RPMI7951 (cell line): ENCODE results near the gene PDE6B. TPM values are rescaled to one million over a fixed set of nuclear protein-coding genes. Genes with fewer than 3 reads are reported as not detected.
"Not testable (repeated sequence)": the region's sequence is repeated elsewhere in the genome, so short reads cannot be mapped to it uniquely, and the experiment has no call there.

Experiments
- DNase-seq: peaks from one replicate; pipeline ENCODE4 v3.0.0-alpha.2; 2012; ENCODE audit warnings: low read depth
- total RNA-seq: library from RNA; depleted of rRNA; stranded (reverse); fragments of >200 nt; shearing (Covaris generic); gene quantifications from 2 replicates; pipeline ENCODE4 v1.2.3, GENCODE V29; 2014; rRNA removed

PDE6B gene
- total RNA-seq, result not detected in 2 replicates

DNA sequence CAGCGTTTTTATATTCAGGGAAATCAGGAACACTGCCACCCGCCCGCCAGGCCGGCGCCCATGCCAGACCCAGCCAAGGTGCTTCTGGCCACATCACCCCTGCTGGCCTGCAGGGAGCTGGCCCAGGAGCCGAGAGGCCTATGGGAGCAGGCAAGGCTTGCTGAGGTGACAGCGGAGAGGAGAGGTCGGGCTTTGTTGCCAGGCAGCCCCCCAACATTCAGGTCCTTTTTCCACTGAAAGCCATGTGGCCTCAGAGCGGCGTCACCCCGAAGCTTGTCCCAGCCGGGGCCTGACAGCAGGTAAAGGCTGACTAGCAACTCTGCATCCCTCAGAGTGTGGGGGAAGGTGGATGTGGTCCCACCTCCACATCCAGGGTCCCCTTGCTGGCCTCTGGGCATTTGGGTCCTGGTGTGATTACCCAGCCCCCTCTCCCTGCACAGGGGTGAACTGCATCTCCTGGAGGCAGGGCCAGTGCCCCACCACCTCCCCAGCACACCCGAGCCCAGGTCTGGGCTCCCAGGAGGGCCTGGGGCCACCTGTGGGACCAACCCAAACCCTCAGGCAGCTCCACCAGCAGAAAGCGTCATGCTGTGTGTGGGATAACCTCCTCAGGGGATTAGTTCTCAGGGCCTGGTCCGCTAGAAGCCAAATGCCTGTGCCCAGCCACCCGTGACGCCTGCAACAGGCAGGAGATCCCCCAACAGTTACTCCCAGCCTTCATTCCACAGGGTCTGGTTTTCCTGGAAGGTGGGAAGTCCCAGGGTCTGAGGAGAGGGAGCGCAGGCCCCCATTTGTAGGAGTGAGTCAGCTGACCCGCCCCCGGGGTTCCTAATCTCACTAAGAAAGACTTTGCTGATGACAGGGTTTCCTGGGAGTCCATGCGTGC is at the start of gene PDE6B:
Gene PDE6B, plus strand, starts transcription at position 869 of the 886 bp plus-strand sequence. CDS start 54 bp downstream, outside the sequence.
- no peak for DNase-seq

DNA sequence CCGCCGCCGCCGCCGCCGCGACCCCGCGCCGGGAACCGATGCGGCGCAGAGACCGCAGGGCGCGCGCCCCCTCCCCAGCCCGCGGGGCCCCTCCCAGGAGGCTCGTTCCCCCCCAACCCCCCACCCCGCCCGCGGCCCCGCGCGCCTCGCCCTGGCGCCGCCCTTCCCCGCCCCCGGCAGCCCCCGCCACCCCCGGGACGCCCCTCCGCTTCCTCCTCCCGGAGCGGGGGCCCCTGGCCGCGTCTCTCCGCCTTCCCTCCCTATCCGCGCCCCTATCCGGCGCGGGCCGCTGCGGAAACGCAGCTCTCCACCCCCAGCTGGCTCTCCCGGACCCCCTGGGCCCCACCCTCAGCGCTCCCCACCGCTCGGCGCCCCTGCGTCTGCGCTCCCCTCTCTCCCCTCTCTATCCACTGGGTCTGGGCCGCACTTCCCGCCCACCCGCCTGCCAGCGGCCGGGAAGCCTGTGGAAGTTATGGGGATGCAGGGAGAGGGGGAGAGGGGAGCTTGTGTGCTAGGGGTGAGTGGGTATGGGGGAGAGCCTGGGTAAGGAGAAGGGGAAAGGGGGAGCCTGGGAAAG is 49.0 kb upstream of the PDE6B start, which contains the start of gene TMEM271:
Gene TMEM271, minus strand, starts transcription at position 51 of the 577 bp plus-strand sequence. CDS start 233 bp downstream, outside the sequence.
- DNase-seq, result no peak

GRCh38 chr4:576991-577498 is 48.3 kb upstream of the PDE6B start:
- DNase-seq, result peak; percentile 23

- peak; percentile 62 for DNase-seq
These were observed 47.6 kb upstream of the PDE6B start for GRCh38 chr4:577499-578450.

DNA sequence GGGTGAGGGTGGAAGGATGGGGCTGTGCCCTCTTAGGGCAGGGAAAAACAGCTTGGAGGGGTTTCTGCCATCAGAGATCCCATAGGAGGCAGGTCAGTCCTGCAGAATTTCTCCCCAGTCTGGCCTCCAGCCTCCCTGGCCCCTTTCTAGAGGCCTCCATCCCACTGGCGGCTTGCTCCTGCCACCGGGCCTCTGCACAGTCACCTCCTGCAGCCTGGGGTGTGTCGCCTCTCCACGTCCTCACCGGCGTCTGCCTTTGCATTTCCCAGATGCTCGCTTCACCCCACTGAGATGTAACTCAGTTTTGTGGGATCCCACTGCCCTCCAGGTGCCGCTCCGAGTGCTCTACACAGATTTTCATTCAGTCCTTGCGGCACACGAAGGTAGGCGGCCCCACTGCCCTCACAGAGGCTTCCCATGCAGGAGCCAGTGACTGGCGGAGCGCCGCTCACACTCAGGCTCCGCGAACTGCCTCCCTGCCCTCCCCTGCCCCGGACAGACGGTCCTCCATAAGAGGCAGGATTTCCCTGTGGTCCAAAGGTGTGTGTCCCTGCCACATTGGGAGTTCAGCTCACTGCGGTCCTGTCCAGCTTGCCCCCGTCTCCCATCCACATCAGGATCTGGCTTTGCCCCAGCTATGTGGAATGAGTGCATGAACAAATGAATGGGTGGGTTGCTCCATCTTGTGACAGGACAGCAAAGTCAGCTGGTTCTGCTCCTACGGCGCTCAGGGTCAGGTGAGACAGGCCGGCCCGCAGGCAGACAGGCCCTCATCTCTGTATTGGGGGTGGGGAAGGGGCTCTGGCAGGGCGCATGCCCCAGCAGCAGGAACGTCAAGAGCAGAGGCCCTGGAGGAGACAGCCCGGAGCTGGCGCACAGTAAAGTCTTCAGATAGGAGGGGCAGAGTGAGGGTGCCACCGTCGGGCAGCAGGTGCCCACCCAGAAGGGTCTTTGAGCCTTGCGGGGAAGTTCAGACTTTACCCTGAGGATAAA is 46.6 kb upstream of the PDE6B start:
- DNase-seq, result no peak

DNA sequence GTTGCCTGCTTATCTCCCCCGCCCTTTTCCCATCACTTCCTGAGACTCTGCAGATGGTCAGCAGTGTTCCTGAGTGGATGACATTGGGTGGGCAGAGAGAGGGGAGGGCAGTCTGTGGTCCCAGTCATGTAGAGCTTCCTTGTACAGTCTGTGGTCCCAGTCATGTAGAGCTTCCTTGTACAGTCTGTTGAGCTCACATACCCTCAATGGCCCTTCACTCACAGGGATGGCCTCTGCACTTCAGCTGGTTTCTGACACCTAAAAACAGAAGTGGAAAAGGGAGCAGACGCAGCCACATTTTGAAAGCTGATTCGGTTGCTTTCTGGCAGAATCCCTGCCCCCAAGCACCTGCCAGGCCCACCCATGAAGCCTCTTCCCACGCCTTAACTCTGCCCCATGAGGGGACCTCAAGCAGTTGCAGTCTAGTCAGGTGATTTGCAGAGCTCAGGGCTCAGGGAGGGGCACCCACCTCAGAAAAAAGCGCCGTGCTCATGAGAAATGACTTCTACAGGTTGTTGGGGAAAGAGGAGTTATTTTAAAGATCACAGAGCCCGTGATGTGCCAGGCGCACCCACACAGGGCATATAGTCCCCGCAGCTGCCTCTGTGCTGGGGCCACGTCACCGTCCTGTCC is 45.7 kb upstream of the PDE6B start:
- DNase-seq, result no peak

- no peak for DNase-seq
These were observed 44.2 kb upstream of the PDE6B start for GRCh38 chr4:581181-581580.

GRCh38 chr4:581753-582361 is 43.5 kb upstream of the PDE6B start:
- DNase-seq, result peak; percentile 42

- DNase-seq, result no peak
These were observed 41.6 kb upstream of the PDE6B start for GRCh38 chr4:583820-584219.

GRCh38 chr4:587671-588350 is 37.6 kb upstream of the PDE6B start:
- no peak for DNase-seq

DNA sequence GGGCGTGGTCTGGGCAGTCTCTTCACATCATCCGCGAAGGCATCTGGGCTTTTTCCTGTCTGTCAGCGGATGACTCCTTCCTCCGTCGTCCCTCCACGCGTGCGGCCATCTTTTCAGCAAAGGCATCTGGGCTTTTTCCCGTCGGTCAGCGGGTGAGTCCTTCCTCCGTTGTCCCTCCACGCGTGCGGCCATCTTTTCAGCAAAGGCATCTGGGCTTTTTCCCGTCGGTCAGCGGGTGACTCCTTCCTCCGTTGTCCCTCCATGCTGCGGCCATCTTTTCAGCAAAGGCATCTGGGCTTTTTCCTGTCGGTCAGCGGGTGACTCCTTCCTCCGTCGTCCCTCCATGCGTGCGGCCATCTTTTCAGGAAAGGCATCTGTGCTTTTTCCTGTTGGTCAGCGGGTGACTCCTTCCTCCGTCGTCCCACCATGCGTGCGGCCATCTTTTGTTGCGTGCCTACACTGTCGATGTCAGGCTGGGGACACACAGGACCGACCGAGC is 37.0 kb upstream of the PDE6B start:
- DNase-seq, result no peak

DNA sequence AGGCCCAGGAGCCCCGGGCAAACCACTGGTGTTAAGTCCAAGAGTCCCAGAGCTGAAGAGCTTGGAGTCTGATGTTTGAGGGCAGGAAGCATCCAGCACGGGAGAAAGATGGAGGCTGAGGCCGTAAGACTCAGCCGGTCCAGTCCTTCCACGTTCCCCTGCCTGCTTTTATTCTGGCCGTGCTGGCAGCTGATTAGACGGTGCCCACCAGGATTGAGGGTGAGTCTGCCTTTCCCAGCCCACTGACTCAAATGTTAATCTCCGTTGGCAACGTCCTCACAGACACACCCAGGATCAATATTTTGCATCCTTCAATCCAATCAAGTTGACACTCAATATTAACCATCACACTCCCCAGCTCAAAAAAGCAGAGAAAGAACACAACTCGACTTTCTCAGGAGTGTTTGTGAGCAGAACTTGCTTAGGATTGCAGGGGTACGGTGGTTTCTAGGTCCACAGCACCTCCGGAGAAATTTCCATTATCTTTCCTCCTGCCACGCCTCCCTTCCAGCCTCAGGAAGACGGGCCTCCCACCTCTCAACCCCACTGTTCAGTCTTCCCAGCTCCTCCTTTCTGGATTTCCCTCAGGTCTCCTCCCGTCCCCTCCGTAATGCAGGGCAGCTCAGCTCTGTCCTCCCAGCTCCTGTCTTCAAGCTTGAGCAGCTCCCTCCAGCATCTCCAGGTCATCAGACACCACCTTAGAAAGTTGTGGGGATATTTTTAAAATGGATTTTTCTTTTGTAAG is 36.0 kb upstream of the PDE6B start:
- no peak for DNase-seq

DNA sequence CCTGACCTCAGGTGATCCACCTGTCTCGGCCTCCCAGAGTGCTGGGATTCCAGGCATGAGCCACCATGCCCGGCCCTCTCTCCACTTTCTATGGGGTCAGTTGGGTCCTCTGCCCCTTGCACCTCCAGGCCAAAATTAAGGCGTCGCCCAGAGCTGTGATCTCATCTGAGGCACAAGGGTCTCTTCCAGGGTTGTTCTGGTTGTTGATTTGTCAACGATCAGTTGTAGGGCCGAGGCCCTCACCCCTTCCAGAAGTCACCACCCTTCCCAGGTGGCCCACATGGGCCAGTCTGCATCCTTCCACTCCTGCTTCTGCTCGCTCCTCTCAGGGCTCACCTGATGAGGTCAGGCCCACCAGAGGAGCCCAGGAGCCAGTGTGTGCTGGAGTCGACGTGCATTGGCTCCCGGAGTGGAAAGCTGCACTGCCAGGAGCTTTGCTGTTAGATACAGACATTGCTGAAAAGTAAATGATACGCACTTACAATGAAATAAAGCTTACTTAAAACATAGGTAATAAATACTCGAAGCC is 35.0 kb upstream of the PDE6B start:
- no peak for DNase-seq

DNA sequence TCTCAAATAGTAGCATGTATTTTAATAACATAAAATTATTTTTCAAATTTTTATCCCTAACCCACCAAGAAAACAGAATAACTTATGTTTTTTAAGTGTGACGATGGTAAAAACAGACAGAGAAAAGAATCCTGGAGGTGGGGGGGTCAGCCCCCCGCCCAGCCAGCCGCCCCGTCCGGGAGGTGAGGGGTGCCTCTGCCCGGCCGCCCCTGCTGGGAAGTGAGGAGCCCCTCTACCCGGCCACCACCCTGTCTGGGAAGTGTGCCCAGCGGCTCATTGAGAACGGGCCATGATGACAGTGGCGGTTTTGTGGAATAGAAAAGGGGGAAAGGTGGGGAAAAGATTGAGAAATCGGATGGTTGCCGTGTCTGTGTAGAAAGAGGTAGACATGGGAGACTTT is 33.2 kb upstream of the PDE6B start:
- DNase-seq, result not testable (repeated sequence)

DNA sequence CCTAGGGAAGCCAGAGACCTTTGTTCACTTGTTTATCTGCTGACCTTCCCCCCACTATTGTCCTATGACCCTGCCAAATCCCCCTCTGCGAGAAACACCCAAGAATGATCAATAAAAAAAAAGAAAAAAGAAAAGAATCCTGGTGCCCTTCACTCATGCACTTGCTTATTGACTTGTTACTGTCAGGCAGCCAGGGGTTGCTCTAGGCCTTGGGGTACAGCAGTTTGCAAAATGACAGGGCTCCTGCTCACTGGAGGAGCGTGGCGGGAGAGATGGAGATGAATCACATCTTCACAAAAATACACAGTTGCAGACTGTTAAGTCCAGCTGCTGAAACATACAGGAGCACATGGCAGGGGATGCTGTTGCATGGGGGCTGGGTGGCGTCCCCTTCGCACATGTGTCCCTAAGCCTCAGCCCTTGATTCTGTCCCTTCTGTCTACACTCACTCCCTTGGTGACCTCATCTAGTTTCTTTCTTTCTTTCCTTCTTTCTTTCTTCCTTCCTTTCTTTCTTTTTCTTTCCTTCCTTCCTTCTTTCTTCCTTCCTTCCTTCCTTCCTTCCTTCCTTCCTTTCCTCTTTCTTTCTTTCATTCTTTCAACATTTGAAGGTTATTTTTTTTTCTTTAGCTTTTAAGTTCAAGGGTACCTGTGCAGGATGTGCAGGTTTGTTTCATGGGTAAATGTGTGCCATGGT is 32.4 kb upstream of the PDE6B start:
- DNase-seq, result no peak

DNA sequence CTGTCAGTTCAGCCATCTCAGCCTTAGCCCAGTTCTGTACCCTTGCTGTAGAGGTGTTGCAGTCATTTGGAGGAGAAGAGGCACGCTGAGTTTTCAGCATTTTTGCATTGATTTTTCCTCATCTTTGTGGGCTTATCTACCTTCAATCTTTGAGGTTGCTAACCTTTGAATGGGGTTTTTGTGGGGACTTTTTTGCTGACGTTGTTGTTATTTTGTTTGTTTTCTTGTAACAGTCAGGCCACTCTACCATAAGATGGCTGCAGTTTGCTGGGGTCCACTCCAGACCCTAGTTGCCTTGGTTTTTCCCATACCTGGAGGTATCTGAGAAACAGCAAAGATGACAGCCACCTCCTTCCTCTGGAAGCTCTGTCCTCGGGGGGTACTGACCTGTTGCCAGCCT is 26.4 kb upstream of the PDE6B start:
- DNase-seq, result no peak

DNA sequence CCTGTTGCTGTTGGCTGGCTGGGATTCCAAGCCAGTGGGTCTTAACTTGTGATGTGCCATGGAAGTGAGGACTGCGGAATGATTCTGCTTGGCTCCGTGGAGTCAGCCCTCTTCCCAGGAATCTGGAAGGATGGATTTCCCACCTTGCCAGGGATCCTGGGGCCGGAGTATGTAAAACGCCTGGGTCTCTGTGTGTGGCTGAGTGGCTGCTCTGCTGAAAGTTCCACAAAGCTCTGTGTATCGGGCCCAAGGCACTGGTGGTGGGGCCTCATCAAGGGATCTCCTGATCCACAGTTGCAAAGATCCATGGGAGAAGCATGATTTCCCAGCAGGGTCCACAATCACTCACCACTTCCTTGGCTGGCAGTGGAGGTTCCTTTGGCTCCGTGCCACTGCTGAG is 25.2 kb upstream of the PDE6B start:
- DNase-seq, result no peak
